Hematopoietic multipotent progenitor cell treated with erythropoietin and hydrocortisone succinate and interleukin-3 and kit ligand, for 8 days (in vitro differentiated cells): Measurements from ENCODE around the gene DDX17.

ENCODE experiments used
- DNase-seq: peaks from one replicate; pipeline ENCODE4 v3.0.0-alpha.2; 2015

Gene DDX17

DNA sequence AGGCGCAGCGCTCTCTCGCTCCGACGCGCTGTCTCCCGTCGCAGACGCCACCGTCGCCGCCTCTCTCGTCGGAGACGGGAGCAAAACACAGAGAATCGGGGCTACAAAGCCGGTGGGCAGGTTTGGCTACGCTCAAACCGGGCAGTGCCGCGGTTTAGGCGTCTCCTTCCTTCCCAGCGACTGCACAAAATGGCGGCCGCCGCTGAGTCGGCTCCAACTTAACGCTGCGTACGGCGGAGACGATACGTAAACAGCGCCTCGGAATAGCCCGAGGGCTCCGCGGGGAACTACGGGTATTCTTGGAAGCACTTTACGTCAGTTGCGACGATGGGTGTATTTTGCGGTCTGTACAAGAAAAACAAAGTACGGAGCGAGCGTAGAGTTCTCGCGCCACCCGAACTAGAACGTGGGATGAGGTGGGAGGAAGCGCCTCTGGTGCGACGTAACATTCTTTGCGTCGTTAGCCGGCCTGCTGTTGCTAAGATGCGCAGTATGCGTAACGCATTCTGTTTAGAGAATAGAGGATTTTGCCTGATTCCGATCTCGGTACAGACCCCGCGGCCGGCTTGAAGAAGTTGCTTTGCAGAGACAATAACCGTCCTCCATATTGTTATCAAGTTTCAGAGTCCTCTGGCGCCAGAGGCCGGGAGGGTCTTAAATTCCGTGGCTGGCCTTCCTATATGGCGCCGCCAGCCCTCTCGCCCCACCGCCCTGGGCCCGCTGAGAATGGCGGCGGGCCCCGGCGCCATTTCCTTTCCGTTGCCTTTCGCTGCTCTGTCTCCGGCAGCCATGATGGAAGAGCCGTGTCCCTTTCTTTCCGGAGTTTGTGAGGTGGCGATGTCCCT, at the start of gene DDX17:
DDX17 (minus strand) TSS at position 194 of the 845 bp plus-strand sequence.
- DNase-seq, result peak; percentile 98

DNA sequence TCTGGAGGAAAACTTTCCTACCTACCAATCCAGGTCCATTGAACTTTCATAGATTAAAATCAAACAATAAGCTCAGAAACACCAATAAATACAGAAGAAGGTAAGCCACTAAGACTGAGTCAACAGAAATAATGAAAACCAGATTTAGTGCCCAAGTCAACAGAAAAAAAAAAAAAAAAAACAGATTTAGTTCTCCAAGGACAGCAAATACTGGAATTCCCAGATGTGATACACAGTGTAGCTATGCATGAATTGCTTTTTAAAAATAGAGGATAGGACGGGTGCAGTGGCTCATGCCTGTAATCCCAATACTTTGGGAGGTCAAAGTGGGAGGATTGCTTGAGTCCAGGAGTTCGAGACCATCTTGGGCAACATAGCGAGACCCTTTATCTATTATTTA, 48.2 kb upstream of the DDX17 start:
- no peak for DNase-seq

DNA sequence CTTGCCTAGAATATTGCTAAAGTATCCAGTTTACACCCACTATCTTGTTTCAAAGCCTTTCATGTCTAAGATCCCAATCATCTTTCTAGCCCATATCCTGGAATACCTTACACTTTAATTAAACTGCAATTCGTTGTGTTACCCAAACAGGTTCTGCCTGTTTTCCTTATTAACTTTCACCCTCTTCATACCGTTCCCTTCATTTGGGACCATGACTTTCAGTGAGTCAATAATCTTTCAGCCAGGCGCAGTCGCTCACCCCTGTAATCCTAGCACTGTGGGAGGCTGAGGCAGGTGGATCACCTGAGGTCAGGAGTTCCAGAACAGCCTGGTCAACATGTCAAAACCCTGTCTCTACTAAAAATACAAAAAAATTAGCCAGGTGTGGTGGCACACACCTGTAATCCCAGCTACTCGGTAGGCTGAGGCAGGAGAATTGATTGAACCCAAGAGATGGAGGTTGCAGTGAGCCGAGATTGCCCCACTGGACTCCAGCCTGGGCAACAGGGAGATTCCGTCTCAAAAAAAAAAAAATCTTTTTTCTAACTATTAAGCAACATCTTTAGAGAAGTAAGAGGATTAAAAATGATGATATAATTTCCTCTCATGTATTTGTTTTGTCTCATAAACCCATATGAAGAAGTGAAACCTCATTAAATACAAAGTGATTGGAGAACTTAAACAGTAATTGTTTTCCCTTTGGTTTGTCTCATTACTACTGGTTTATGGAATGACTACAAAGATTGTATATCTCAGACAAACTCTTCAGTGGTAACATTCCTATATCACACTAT, 43.2 kb upstream of the DDX17 start:
- no peak for DNase-seq

DNA sequence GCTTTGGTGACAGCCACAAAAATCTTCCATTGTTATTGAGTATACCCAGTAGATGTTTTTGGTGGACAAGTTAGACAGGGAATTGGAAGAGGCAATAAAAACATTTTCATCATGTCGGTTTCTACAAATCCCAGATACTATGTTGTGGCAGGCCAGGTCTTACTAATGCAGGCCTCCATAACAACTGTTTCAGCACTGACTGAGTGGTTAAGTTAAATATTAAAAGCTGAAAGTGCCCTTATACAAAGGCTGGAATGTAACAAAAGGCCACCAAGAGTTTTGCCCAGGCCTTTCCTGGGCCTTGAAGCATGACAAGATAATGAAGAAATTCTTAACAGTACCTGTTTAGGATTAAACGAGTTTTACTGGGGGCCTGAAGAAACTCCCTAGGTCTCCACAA, 34.6 kb upstream of the DDX17 start:
- no peak for DNase-seq

DNA sequence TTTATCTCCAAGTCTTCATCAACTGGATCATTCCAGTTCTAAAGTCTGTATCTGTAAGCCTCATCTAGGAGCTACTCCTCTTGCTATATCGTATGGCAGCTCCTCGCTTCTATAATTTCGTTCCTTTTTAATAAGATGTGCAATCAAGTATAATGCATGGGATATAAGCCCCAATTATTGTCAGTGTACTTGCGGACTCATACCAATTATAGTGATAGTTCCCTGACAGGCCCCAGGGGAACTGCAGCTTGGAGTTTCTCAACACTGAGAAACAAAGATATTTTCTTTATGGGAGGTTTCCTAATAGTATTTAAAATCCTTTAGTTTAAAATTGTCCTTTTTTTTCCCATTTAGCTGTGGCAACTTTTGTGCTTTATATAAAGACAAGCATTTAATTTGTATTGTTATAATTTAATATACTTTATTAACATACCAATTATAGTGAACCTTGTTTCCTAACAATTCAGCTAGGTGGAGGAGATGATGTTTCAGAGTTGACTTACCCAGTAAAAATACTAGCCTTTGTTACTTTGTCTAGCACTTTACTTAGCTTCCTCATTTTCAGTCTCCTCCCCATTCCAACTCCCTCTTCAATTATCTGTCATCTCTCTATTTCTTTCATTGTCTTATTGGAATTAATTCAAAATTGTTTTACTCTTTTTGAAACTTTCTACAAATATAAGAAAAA, 25.3 kb upstream of the DDX17 start:
- DNase-seq, result no peak

DNA sequence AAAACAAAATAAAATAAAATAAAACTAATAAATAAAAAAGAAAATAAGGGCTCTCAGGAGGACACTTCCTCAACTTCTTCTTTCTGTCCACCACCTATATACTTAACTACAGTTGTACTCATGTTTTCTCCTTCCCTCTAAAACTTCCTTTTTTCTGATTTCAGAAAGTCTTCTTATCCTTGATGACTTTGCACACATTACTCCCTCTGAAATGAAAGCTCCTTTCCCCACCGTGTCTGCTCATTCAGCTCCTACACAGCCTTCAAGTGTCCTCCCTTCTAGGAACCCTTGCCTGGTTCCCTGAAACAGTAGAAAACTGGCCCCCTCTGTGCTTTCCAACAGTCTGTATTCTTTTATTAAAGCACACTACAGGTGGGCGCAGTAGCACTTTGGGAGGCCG, 18.3 kb upstream of the DDX17 start:
- no peak for DNase-seq

DNA sequence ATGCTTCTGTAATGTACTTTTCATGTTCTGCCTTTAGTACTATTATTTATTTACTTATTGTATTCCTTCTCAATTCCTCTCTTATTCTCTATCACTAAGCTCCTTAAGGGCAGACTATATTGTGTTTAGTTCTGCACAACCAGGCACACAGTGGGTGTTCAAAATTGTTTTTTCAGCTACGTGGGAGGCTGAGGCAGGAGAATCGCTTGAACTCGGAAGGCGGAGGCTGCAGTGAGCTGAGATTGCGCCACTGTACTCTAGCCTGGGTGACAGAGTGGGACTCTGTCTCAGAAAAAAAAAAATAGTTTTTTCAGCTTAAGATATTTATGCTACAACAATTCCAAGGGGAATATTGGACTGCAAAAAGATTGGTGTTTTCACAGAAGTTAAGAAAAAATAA, 17.4 kb upstream of the DDX17 start:
- no peak for DNase-seq

DNA sequence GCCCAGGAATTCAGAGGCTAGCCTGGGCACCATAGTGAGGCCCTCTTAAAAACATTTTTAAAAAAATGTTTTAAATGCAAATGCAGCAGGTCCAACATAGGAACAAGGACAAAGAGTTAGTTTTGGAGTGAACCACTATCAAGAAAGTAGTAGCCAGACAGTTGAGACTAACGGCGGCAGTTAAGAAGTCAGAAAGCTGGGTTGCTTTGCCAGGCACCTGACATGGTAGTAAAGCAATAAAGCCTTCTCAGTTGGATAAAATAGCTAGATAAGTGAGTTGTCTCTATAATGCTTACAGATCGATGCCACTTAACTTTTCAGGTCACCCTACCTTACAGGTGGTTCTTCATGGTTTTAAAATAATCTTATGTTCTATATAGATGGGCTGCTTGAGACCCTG, 16.9 kb upstream of the DDX17 start:
- DNase-seq, result no peak

DNA sequence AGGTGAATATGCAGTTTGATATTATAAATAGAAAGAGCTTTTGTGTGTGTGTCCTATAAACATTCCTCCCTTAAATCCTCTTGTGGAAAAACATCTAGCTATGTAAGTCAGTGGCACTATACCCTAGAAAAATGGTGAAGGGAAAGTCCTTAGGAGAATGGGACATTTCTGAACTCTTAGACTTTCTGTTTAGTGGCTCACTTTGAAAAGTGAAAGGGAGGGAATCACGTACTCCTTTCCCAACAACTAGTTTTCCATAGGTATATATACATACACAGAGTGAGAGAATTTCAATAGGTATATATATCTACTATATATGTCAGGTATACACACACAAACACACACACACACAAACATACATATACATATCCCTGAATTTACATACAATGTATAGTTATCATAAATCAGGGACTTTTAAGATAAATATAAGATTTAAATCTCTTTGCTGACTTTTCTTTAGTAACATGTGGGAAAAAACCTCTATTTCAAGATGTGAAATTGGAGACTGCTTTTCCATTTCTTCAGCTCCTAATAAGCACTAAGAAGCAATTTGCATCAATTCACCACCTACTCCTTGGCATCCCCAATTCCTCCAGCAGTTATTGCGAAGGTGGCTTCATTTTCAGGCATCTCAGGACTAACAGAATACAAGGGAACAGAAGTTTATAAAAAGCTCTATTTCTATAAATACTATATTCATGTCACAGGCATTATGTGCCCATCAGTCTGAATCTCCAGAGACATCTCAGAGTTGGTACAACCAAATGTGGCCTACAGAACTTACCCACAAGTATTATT, 13.5 kb upstream of the DDX17 start:
- no peak for DNase-seq

DNA sequence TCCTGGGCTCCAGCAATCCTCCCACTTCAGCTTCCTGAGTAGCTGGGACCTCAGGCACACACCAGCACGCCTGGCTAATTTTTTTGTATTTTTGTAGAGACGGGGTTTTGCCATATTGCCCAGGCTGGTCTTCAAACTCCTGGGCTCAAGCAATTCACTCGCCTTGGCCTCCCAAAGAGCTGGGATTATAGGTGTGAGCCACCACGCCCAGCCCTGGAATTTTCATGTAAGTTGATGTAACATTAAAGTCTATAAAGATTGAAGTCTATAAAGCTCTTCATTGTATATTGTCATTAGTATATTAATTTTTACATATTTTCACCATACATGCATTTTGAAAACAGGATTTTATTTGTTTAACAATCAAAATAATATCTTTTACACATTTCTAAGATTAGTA, 12.5 kb upstream of the DDX17 start:
- no peak for DNase-seq

DNA sequence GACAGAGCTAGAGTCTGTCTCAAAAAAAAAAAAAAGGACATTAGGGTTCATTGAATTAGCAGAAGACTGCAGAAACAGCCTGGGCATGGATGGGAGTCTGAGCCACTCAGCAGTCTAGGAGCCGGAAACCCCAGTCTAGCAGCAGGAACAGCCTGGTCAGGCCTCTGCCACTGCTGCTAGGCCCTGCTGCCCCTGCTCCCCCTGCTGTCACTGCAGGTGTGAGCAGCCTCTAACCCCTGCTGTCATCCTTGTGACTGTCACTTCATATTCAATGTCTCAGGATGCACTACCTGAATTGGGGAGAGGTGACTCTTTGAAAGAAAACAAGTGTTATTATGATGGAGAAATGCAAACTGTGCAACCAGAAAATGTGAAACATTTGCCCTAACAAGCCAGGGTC, 7.0 kb upstream of the DDX17 start:
- DNase-seq, result peak; percentile 43

DNA sequence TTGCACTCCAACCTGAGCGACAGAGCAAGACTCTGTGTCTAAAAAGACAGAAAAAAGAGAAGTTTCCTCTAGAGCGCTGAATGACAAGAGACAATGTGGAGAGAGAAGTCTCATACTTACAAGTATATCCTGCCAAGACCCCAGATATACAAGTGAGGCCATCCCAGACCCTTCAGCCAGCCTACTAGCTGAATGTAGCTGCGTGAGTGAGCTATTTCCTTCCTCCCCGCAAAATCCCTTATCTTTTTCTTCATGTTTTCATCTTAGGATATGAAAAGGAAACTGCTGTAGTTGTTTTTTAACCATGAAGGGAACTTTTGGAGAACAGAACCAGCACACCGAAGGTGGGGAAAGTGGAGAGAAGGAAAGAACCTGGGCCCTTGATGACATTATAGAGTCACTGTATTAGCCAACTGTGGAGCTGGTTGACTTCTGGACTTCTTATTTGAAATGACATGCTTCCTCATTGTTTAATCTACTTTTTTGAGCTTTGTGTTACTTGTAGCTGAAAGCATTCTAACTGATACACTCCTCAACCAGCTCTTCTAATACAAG, 4.4 kb upstream of the DDX17 start:
- DNase-seq, result no peak

DNA sequence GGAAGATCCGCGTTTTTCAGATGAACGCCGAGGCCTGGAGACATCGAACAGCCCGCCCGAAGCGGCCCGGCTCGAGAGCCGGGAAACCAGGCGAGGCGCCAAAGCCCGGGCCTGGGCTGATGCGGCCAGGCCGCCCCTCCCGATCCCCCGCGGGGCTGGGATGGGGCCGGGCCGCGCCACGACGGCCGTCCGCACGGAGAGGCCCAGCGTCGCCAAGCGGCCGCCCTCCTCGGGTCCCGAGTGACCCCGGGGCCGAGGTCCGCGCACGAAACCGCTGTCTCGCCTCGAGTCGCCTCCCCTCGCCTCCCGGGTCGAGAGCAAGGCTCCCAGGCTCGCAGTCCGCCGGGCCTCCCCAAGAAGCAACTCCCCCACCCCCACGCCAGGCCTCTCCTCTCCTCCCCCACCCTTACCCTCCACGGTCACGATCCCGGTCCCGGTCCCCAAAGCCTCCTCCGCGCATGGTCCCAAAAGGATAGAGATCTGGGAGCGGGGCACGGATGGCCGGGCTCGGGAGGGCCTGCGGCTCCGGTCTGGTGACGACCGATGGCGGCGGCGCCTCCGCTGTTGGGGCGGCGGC, 482 bp downstream of the DDX17 start:
- peak; percentile 50 for DNase-seq

DNA sequence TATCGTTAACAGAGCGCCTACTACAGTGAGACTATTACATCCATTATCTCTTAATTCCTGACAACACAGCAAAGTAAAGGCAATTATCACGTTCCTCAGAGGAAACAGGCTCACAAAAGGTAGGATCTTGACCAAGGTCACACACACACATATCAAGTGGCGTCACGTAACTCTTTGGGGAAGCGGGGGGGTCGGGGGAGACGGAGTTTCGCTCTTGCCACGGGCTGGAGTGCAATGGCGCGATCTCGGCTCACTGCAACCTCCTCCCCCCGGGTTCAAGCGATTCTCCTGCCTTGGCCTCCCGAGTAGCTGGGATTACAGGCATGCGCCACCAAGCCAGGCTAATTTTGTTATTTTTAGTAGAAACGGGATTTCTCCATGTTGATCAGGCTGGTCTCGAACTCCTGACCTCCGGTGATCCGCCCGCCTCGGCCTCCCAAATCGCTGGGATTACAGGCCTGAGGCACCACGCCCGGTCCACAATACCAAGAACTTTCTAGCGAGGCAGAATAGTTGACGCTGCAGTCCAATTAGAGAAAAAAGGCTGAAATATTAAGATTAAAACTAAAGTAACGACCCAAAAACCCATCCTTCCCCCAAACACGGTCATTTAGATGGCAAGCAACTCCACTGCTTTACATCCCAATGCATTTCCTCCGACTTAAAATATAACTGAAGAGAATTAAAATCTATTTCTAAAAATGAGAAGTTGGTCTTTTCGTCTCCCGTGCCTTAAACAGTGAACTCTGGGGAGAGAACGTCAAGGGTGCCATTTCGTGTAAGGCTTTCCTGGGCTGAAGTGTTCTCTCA, 1.2 kb downstream of the DDX17 start:
- peak; percentile 71 for DNase-seq

DNA sequence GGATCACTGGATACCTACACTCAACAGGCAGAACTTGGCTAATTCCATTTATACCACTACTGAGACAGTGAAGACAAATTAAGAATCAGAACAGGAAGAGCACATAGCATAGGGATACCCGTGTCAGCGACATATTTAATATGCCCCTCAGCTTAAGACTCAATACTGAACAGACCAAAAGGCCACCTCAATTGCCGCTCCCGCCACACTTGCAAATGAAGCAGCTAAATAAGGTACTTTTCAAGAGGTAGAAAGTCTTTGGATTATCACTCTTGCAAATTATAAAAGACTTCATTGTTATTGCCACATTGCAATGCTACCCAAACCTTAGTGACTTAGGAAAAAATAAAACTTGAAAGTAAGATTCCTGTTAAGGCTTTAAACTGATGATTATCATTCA, 3.1 kb downstream of the DDX17 start:
- no peak for DNase-seq

DNA sequence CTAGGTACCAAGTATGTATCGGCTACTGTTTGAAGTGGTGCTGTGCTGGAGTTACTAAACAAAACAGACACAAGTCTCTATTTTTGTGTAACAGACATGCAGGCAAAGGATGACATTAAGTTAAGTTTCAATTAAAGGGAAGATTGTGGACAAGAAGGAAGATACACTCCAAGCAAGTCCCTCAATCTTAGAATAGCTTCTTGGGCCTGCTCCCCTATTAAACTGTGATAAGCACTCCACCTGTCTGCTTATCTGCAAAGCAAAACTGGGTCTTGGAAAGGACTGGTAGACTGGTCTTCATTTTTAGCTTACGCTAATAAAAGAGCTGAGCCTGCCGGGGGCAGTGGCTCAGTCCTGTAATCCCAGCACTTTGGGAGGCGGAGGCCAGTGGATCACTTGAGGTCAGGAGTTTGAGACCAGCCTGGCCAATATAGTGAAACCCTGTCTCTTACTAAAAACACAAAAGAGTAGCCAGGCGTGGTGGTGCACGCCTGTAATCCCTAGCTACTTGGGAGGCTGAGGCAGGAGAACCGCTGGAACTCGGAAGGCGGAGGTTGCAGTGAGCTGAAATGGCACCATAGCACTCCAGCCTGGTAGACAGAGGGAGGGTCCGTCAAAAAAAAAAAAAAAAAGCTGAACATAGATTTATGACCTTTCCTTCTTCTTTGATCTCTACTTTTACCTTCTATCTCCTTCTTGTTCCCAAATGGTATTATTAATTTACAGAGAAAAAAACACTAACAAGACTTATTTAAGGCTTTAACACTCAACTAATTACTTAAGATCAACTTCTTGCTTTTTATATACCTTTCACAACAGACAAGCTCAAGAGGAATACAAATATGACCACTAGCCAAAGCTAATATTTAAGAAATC, 4.1 kb downstream of the DDX17 start:
- peak; percentile 48 for DNase-seq

DNA sequence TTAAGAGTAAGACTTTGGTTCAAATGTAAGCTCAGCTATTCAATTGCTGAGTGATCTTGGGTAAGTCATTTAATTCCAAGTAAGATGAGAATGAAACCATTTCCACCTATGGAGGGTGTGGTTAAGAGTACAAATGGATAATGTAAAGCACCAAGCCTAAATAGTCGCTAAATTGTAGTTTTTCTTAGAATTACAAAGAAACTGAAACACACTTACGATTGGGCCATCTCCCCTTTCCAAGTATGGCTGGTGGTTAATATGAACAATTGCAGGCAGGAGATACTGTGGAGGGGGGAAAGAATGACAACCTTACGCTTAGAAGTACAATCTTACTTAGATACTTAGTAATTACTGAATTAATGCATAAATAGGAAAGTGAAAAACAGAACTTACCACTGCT, 8.2 kb downstream of the DDX17 start:
- no peak for DNase-seq

DNA sequence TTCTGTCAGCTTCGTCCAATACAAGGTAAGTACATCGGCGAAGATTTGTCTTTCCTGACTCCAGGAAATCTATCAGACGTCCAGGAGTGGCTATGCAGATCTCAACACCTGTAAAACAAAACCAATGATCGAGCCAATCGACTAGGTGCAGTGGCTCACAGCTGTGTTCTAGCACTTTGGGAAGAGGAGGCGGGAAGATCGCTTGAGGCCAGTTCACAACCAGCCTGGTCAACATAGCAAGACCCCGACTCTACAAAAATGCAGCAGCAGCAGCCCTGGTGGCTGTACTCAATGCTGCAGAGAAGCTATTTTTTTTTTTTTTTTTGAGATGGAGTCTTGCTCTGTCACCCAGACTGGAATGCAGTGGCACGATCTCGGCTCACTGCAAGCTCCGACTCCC, 11.2 kb downstream of the DDX17 start:
- no peak for DNase-seq

DNA sequence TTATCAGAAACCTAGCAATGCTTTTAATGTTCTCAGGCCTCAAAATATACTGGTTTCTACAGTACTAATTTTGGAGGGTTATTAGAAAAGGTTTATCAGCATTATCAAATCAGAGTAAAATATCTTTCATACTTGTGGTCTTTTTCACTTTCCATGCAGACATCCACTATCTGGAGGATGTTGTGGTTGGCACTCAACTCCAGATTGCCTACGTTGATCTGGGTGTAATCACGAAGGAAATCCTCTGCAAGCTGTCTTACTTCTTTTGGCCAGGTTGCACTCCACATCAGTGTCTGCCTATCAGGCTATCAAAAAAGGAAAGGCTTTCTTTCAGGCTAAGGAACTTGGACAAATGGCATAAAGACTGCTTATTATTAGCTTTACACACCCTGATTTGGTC, 11.6 kb downstream of the DDX17 start:
- no peak for DNase-seq

DNA sequence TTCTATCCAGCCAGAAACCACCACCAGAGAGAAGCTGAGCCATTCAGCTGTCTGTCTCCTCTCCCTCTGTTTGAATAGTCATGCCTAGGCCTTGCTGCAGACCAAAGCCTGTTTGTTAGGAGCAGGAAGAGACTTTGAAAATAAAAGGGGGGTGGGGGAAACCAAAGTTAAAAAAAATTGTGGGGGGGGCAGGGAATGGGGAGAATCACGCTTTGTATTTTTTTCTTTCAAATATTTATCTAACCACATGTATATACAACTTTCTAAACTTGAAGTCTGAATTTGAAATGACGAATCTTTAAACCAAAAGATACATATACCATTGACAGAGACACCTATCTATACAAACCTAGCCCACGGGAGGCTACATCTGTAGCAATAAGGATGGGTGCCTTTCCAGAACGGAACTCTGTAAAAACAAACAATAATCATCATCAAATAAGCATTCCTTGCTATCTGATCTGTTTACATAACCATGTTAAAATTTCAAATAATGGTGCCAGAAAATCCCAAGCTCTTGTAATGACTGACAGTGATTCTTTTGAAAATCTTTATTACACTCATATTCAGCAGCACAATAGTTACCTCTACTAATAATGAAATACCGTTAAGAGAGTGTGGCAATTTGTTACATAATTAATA, 14.3 kb downstream of the DDX17 start:
- no peak for DNase-seq
